ENCODE data around the gene ERCC1.

DNA sequence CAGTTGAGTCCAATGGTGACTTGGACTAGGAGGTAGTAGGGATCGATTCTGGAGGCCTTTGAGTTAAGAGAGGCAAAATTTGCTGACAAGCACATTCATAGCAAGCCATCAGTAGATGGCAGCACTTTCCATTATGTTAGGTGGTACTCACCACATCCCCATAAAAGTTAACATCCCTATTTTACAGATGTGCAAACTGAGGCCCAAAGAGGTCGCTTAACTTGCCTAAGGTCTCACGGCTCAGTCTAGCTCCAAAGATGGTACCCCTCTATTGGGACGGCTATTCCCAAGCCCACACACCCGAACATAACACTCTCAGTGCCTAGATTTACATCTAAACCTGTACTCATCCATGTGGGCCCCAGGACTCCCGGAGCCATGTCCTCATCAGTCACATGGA lies 22.6 kb upstream of the ERCC1 start:
- peak in 4 of 6 experiments; percentile 31 to 44 (median 38) for TF ChIP-seq CTCF (IDR thresholded peaks at IDR 0.05)
- no peak for TF ChIP-seq POLR2A (IDR thresholded peaks at IDR 0.05)
